Germinal center (tissue), 1 donor: ENCODE results near the gene RALGPS1.
A peak's percentile ranks its signal among the peaks of the same experiment; 100 is the strongest.

Source experiments
- DNase-seq: peaks from one replicate; pipeline ENCODE4 v3.0.0; 2012; ENCODE audit warnings: mixed read lengths, low spot score

RALGPS1 gene

DNA sequence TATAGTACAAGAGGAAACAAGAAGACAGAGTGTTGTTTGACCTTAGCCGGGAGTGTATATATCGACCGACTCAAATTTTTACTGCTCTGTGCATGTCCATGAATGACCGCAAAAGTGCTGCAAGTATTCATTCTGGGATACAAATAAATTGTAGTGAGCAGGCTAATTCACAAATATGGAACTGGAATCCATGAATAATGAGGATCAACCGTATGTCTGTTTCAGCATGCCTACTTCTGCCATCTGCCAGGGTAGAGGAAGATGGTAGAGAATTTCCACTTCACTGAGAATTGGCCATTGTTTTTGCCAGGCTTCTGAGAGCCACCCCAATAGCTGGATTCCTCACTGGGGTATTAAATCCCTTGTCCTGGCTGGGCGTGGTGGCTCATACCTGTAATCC is 8.5 kb upstream of the RALGPS1 start:
- DNase-seq, result no peak

DNA sequence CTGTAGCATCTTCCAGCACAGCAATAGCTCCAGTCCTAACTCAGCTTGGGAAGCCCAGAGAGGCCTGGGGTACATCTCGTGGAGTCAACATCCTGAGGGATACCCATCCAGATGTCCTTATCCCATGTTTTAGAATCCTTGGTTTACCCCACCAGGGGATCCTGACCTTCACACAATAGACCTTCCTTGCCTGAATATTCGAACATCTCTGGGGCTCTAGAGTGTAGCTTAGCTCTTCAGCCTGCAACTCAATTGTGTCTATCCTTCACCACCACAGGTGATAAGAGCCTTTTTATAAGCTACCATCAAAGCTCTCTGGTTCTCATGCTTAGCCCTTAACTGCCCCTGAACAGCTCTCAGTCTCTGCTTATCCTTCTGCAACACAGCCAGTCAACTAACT is 7.5 kb upstream of the RALGPS1 start:
- no peak for DNase-seq

DNA sequence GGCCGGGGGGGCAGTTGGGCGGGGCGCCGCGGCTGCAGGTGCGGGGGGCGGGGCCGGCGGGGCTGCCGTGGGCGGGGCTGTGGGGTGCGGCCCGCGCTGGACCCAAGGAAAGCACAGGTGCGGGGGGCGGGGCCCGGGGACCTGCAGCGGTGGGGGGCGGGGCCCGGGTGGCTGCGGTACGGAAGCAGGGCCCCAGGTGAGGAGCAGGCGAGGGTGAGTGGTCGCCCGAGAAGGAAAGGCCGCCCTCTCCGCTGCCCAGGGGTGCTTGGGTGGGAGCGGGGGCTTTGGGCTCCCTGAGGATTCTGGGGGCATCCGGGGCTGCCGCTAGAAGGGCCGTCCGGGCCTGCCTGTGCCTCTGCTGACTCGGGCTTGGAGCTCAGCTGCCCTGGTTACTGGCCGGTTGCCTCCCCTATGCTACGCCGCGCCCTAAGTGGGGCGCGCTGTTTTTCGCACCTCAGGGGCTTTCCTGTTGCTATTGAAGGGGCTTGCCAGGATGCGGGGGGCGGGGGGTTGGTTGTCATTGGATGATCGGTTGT is 767 bp downstream of the RALGPS1 start:
- peak; percentile 85 for DNase-seq

DNA sequence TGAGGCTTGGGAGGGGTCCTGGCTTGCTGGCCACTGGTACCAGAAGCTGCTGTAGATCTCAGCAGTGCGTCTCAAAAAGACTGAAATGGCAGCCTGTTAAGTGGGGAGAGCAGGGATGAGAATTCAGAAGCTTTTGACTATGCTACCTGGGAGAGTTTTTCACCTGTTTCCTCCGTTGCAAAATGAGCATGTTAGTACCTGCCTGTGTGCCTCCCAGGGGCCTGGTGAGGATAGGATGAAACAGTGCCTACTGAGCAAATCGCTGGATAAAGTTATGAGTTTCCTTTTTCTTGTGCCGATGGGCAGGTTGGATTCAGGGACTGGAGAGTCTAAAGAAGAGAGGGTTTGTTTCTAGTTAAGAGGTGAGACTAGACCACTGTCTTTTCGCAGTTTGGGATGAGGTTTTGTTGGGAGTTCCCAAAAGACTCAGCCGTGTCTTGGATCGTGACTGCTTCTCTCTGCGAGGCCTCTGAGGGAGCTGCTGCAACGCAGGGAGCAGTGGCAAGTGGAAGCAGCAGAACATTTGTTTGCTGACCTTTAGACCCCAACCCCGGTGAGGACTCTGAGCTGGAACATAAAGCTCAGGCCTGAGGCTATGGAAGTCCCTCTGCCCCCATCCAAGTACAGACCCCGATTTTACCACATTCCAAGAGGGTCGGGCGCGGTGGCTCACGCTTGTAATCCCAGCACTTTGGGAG is 1.4 kb downstream of the RALGPS1 start:
- DNase-seq, result no peak

DNA sequence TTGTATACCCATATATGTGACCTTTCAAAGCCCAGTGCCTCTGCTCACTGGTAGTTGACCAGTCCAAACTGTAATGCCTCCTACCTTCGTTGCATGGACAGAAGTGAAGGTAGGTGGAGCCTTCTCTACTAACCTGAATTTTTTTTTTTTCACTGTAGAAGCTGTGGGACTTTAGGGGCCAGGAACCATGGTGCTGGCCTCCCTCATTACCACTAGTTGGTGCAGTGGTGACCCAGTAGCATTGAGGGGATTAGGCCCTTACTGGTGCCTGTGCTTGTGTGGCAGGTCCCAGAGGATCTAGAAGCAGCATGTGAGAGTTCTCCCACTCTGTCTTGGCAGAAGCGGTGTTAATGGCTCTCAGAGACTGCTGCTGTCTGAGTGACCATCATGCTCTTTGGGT is 2.3 kb downstream of the RALGPS1 start:
- DNase-seq, result no peak

DNA sequence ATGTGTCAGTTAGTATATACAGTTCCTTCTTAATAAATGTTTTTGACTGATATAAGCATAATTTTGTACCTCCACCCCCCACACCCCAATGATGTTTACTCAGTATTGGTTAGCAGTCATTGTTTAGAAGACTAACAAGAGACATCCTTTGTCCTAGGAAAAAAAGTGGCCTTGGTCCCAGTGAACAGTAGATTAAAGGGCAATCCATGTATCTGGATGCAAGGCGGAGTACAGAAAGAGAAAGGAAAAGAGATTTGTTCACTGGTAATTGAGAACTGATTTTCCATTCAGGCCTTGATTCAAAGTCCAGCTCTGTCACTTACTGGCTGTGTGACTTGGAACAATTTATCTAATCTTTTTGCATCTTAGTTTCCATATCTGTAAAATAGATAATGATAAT is 4.6 kb downstream of the RALGPS1 start:
- DNase-seq, result no peak

DNA sequence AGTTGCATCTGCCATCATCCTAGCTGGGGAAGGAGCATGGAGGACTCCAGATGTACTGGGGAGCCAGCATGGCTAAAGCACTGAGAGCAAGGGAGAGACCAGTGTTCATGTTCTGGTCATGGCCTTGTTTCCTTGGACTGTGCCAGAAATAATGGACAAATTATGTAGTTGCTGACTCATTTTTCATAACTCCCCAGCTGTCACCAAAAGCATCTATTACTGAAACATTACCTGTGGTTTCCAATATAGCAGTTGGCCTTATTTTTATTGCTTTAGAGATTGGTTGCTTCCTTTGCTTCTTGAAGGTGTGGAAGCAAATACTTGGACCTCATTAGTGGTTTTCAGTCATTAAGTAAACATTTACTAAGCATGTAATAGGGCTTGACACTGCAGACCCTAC is 11.3 kb downstream of the RALGPS1 start:
- no peak for DNase-seq

DNA sequence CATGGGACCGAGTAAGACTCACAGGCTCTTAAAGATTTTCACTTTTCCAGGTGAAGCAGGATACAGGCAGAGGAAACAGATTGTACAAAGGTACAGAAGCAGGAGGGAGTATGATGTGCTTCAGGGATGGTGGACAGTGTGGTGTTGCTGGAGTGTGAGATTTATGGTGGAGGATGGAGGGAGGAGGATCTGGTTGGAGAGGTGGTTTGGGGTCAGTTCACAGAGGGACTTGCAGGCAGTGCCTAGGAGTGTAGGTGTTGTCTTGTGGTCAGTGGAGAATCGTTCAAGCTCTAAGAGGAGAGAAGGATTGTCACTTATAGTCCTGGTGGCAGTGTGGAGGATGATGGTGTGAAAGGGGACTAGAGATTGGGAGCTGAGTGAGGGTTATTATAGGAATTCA is 11.8 kb downstream of the RALGPS1 start:
- no peak for DNase-seq

DNA sequence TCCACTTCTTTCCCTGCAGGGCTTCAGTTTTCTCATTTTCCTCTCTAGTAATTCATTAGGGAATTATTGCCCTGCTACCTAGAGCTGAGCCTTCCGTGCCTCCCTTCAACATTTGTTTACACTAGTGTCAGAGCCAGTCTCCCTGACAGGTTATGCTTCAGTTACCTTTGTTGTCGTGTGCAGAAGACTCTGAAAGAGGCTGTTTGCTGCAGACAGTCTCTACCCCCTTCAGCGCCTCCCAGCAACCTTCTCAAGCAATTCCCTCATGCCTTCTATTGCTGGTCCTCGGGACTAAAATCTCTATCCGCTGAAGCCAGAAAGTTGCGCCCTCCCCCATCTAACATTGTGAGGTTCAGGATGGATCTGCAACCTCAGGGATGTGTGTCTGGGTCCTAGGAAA is 12.8 kb downstream of the RALGPS1 start:
- DNase-seq, result no peak

DNA sequence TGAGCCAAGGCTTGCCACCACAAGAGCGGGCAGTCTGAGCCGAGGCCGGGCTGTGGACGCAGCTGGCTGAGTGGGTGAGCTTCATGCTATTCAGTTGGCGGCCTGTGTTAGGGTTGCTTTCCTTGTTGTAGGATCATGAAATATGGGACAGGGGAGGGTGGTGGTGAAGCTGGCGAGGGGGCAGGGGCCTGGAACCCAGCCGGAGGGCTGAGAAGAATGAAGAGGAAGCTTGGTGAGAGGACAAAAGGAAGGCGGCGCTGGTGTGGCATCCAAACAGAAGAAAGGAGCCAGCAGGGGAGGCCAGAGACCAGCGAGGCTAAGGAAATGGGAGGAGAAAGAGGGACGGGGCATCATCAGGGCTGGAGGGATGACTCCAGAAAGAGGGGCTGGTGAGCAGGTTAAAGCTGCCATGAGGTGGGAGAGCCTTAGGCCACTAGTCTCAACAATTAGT is 18.3 kb downstream of the RALGPS1 start:
- no peak for DNase-seq

DNA sequence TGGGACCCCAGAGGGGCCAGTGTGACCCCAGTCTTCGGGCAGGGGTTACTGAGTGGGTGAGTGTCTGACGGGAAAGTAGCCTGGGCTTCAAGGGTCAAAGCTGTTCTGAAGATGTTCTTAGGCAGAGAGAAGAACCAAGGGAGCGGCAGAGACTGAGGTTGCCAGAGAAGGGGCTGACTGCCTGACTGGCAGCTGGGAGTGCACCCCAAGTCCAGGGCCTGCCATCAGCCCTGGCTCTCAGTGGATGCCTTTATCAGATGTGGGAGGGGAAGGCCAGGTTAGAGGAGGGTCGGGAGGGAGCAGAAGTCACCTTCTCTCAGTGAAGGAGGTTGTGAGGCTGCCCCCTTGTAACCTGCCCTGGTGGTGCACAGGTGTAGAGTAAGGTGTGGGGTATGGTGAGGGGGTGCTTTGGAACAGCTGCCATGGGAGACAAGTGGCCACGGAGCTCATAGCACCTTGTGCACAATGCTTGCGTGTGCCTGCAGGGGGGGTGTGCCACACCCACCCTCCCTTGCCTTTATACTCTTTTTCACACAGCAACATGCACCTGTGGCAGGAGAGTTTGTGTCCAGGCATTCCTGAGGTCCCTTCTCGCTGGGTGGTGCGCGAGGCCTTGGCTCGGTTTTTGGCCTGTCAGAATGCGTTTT is 18.9 kb downstream of the RALGPS1 start:
- no peak for DNase-seq

DNA sequence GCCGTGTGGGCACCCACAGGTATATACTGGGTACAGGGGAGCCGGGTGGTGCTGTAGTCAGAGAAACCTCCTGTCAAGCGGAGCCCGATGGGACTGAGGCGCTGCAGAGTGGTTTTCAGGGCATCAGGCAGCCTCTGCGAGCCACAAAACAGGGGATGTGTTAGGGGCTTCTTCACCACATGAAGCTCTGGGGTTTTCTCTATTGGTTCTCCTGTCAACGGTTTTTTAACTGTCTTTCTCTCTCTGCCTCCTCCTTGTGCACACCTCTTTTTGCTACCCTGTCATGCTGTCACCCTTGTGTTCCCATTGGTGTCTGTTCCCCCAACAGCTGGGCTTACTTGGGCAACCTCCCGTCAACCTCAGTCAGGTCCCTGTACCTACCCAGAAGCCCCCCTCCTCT is 19.9 kb downstream of the RALGPS1 start:
- no peak for DNase-seq

DNA sequence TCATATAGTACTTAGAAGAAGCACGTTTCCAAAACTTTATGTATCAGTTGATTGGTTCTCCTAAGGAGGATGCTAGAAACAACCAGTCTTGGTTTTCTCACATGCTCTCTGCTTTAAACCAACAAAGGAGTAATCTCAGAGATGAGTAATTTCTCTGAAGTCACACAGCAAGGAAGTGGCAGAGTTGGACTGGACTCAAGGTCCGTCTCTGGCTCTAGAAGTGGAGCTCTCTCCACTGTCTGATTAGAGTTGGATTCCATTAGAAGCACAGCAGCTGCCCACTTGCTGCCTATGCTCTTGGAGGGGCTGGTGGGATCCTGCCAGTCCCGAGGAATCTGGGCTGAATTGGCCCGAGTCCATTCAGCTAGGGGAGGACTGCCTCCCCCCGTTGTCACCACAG is 21.0 kb downstream of the RALGPS1 start:
- DNase-seq, result no peak

DNA sequence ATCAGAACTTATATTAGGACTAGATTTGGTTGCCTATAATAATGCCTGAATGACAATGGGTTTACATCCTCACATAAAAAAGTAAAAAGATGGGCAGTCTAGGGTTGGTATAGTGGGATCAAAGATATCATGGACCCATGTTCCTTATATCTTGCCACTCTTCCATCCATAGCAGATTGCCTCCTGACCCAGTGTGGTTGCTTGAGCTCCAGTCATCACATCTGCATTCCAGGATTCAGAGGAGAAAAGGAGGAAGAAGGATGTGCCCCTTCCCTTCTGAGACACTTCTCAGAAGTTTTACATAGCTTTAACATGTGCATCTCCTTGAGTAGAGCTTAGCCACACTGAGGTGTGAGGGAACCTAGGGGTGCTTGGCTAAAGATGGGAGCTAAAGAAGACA is 22.9 kb downstream of the RALGPS1 start:
- DNase-seq, result no peak

DNA sequence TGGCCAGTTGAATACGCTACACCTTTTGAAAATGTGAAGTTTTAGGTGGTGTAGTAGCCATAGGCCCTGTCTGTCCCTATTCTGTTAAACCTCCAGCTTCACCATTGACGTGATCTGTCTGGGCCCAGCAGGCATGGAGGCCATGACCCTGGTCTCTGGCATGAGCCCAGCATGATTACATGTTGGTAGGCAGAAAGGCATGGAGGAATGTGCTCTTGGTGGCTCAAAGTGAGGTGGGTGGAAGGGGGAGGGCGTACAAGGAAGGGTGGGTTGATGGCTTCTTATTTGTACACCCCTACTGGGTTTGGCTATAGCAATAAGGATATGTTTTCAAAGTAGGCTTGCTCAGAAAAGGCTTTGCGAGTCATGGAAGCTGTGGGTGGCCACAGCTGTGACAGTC is 23.7 kb downstream of the RALGPS1 start:
- DNase-seq, result no peak

DNA sequence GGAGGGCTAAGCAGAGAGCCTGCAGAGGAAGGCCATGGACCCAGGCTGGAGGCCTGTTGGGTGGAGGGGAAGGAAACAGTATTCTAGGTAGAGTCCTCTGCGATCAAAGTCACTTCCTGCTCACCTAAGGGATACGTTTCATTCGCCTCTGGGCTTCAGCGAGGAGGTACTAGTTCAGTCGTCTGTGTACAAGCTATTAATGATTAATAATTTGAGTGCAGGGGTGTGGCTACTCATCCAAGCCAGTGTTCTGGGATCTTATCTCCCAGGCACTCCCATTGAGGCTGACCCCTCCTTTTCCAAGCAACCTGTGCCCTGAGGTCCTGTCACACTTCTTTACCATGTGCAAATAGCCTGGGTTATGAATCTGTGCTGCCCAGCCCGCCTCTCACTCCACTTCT is 25.2 kb downstream of the RALGPS1 start:
- DNase-seq, result no peak

DNA sequence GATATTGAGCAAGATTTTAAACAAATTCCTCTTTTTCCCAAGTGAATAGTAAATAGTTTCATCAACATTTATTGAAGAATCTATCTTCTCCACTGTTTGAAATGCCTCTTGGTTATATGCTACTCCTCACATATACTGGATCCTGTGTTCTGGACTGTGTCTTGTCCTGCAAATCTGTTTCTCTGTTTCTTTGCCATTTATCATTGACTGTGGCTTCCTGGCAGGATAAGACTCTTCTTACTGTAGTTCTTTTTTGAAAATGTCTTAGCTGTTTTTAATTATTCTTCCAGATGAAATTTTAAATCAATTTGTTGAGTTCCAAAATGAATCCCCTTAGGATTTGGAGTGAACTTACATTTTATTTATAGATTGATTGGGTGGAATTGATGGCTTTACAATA is 27.8 kb downstream of the RALGPS1 start:
- no peak for DNase-seq

DNA sequence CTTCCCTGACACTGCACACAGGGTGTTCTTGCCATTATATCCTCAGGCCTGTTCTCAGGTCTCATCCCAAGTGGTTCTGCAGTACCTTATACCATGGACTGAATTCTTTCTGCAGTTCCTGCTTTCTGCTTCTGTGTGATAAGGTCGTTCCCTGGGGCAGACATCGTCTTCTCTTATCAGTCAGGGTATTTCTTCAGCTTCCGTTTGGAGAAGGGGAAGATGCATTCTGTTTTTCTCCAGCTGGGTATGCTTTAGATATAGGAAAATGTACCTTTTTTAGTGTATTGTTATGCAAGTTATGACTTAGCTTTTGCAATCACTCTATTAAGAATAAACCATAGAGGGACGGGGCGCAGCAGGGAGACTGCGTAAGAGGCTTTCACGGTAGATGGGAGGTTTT is 31.1 kb downstream of the RALGPS1 start:
- no peak for DNase-seq

DNA sequence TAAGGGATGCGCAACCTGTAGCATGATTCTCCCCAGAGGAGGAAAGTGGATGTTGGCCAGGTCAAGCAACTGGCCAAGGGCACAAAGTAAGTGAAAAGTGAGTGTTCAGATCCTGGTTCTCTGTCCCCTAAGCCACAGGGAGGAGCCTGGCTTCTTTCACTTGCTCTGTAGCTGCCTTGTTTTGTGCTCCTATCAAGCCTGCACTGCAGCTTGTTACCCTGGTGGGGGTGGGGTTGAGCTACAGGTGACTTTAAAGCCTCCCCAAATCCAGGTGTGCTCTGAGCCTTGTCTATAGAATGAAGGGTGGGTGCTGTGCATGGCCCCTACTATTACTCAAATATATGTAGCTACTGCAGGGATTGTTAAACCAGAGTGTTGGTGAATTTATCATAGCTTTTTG is 32.9 kb downstream of the RALGPS1 start:
- DNase-seq, result no peak

DNA sequence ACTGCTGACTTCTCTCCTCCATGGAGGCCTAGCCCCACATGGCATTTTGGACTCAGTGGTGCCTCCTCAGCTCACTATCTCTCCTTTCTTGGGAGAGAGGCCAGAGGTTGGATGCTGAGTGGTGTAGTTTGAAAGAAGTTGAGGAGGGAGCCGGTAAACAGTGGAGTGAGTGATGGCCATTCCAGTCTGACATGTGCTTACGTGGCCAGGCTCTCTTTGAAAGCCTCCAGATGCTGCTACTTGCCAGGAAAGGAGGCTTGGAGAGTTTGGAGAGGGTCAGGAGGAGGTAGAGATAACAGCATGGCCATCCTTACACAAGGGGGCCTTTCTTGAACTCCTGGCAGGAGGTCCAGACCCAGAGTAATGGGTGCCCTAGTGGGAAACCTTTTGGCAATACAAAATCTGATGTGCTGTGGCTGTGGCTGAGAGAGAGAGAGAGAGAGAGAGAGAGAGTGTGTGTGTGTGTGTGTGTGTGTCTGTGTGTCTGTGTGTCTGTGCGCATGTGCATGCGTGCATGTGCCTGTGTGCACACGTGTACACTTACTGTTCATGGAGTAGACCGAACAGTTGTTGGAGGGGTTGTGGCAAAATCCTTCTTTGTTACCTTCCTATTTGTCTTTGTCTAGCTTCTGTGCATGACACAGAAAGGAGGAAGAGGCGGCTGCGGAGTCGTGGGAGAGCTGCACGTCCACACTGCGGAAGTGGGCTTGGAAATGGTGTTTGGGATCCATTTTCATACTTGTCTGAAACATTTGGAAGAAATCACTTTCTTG is 37.8 kb downstream of the RALGPS1 start:
- DNase-seq, result no peak

DNA sequence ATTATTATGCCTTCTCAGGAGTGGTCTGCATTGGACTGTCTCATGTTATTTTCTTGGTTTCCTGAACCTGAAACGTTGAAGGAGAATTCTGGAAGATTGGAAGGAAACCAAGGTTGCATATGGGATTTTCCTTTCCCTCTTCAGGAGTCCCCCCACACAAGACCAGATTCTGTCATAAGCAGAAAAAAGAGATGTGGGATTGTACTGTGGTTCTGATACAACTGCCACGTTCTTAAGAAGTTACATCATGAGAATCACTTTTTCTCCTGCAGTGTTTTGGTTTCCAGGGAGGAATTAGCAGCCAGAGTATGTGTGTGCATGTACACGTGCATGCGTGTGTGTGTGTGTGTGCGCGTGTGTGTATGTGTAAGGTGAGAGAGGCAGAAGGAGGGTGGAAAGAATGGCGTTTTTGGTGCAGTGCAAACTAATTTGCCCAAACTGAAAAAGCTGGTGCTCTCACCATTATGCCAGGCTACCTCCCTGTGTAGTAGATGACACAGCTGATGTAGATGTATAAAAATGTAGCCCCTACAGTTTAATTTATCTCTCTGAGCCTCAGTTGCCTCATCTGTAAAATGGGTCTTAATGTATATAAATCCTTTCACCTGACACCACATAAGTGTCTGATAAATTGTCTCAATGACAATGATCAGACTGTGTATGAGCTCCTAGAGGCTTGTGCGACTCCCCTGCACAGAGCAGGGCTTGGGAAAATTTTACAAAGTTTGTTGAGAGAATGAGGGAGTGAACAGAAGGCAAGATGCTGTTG is 38.6 kb downstream of the RALGPS1 start:
- no peak for DNase-seq

DNA sequence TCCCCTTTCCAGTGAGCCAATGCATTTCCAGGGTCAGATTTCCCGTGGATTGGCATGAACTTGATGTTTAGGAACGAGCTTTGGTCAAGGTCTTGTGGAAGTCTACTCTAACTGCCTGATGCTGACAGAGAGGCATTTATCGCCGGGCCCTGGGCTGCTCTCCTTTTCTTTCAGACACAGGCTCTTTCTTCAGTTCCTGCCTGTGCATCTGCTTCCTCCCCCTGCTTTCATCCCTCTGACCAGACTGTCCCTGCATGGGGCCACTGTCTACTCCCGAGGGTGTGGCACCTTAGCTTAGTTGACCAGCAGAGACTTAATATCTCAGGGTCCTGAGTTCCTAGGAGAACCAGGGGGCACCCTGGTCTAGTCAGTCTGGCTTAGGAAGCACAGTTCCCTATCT is 41.2 kb downstream of the RALGPS1 start:
- no peak for DNase-seq
